Measurements from ENCODE around the gene TARP.

Gene TARP

GRCh38 chr7:38217672-38218071 lies 55.8 kb downstream of the TARP start:
- H3K56ac ChIP-seq (ENCODE audit: extremely low read depth, insufficient read depth, low read length): no peak overlapping the region
- no peak overlapping the region for H2BK5ac ChIP-seq (ENCODE audit: low read depth, low read length, poor library complexity, severe bottlenecking)
- no CpG with 5 or more reads among the region's 2 CpGs for WGBS, 2 experiments (ENCODE audit: extremely low coverage in 2 of 2, insufficient read length in 1 of 2)
- H2AFZ ChIP-seq (replicated peaks; ENCODE audit: low read length, poor library complexity): no peak overlapping the region
- H2BK15ac ChIP-seq (ENCODE audit: low read depth, low read length): no peak overlapping the region
- DNase-seq (no peak), ATAC-seq (ENCODE audit: low read depth) (no peak)
- dilution Hi-C loops (cut with HindIII; ENCODE audit: low sequenced_read_pairs, unreplicated experiment) (no loop called here), intact Hi-C loops (cut with micrococcal nuclease) (loop anchor here (5.0 kb wide), 1 partner anchor 120 kb away; no protein-coding TSS in a partner anchor), in situ Hi-C loops (cut with MboI; ENCODE audit: low sequenced_read_pairs) (no loop called here)
- H3K36me3 ChIP-seq (ENCODE audit: control insufficient read depth, insufficient read depth, low read length): peaks cover 28% of the 10 kb centered on the region
- no peak overlapping the region for H4K91ac ChIP-seq (ENCODE audit: insufficient read depth, low read depth, low read length)
- TF ChIP-seq RAD21 (IDR thresholded peaks at IDR 0.05; ENCODE audit: low read length) (no peak), CHD1 (IDR thresholded peaks at IDR 0.05; ENCODE audit: low read depth, low read length) (no peak), CTCF (conservative IDR thresholded peaks at IDR 0.05; ENCODE audit: low read depth, low read length) (no peak), FOS (IDR thresholded peaks at IDR 0.05; ENCODE audit: low read depth, low read length) (no peak), MAFK (IDR thresholded peaks at IDR 0.05; ENCODE audit: low read depth, low read length) (no peak), POLR2A (IDR thresholded peaks at IDR 0.05; ENCODE audit: low read depth, low read length) (no peak), USF2 (IDR thresholded peaks at IDR 0.05; ENCODE audit: low read depth, low read length) (no peak), BHLHE40 (IDR thresholded peaks at IDR 0.05; ENCODE audit: low read depth, low read length) (no peak)
- no TSS peak for BruUV-seq (replicated peaks)
- no peaks in the 10 kb centered on the region for H3K9me1 ChIP-seq (ENCODE audit: insufficient read depth, low read length)
- H3K23ac ChIP-seq (ENCODE audit: low read depth, low read length): no peak overlapping the region
- H2AK9ac ChIP-seq (replicated peaks; ENCODE audit: low read depth, low read length, poor library complexity): no peak overlapping the region
- no peak overlapping the region for H3K14ac ChIP-seq (replicated peaks; ENCODE audit: low read depth, low read length)
- H3K9ac ChIP-seq (ENCODE audit: low read depth, low read length): no peak overlapping the region
- no peak overlapping the region for H3K4me2 ChIP-seq (ENCODE audit: low read depth, low read length)
- no peak overlapping the region for H4K5ac ChIP-seq (ENCODE audit: low read depth, low read length)
- no peak overlapping the region for H2BK20ac ChIP-seq (ENCODE audit: low read depth, low read length)
- no peak overlapping the region for H3K4me3 ChIP-seq (ENCODE audit: insufficient read depth, low read depth, low read length)
- CTCF ChIA-PET: interaction anchor here (0.5 to 0.9 kb wide), 2 partner anchors 104 to 159 kb away, joined by 3 to 4 read pairs; no protein-coding TSS in a partner anchor
- no peak overlapping the region for H3K18ac ChIP-seq (ENCODE audit: low read depth, low read length)
- POLR2A ChIA-PET (ENCODE audit: unreplicated experiment): no interaction called here
- H2AK5ac ChIP-seq (ENCODE audit: low read depth, low read length): no peak overlapping the region
- no peaks in the 10 kb centered on the region for H3K9me3 ChIP-seq (ENCODE audit: control insufficient read depth, insufficient read depth, low read length)
- peaks cover 3% of the 10 kb centered on the region; the same call in 1 of the 2 replicates for H3K4me1 ChIP-seq (ENCODE audit: control insufficient read depth, insufficient read depth, low read length)
- H4K20me1 ChIP-seq (ENCODE audit: insufficient read depth, low read length): no peaks in the 10 kb centered on the region
- no peak overlapping the region for H2BK120ac ChIP-seq (ENCODE audit: low read depth, low read length)
- no peaks in the 10 kb centered on the region for H3K27me3 ChIP-seq (ENCODE audit: control insufficient read depth, insufficient read depth, low read length)
- H3K4ac ChIP-seq (ENCODE audit: low read depth, low read length): no peak overlapping the region
- H3K79me1 ChIP-seq (ENCODE audit: low read depth in 1 of 2, low read length in 2 of 2): peaks cover 0 to 3% of the 10 kb centered on the region in 2 experiments; a peak in 1 of 4 replicates
- H3K27ac ChIP-seq (ENCODE audit: insufficient read depth, low read length): no peak overlapping the region
- H4K8ac ChIP-seq (ENCODE audit: low read depth in 2 of 2, low read length in 2 of 2): no peak overlapping the region
